Cardiac muscle cell (in vitro differentiated cells and primary cell): ENCODE data around the gene EXOC6. TPM values are rescaled to one million over a fixed set of nuclear protein-coding genes. Genes with fewer than 3 reads are reported as not detected.
A peak's percentile ranks its signal among the peaks of the same experiment; 100 is the strongest.

Experiments used
- DNase-seq, 2 donors: peaks; one replicate each; pipeline versions ENCODE4 v3.0.0 to v3.0.0-alpha.2; 2010 to 2017; ENCODE audit warnings: low read depth in 1 of 2, low spot score in 1 of 2
- H3K27ac ChIP-seq: fragments of 200-600 bp; sonication (generic); 2 replicates; pipeline ENCODE4 v1.5.1; 2016
- H3K27me3 ChIP-seq: fragments of 200-600 bp; sonication (generic); 2 replicates; pipeline ENCODE4 v1.6.0; 2016; ENCODE audit warnings: control low read depth
- H3K36me3 ChIP-seq: fragments of 200-600 bp; sonication (generic); 2 replicates; pipeline ENCODE4 v1.5.1; 2016; ENCODE audit warnings: control low read depth
- H3K4me1 ChIP-seq: fragments of 200-600 bp; sonication (generic); 2 replicates; pipeline ENCODE4 v1.8.1; 2017; ENCODE audit warnings: low read depth, mild to moderate bottlenecking, mixed run types
- H3K4me3 ChIP-seq: fragments of 200-600 bp; sonication (generic); 2 replicates; pipeline ENCODE4 v1.5.1; 2016; ENCODE audit warnings: mild to moderate bottlenecking
- H3K9me3 ChIP-seq: fragments of 200-600 bp; sonication (generic); 2 replicates; pipeline ENCODE4 v1.5.1; 2017; ENCODE audit warnings: low read depth, mild to moderate bottlenecking, control low read depth
- CTCF ChIP-seq: IDR thresholded peaks from 2 replicates; pipeline ENCODE4 v1.5.1; 2012; ENCODE audit warnings: low read depth, mild to moderate bottlenecking, low read length
- polyA plus RNA-seq: library from polyadenylated mRNA; unstranded; fragments of >200 nt; fragmentation: Nextera tagmentation; extraction: Ambion mirVana; gene quantifications from 2 replicates; pipeline ENCODE4 v1.2.1, GENCODE V29; 2016
- total RNA-seq: library from RNA; depleted of rRNA; stranded (reverse); fragments of >200 nt; gene quantifications from 2 replicates; pipeline ENCODE4 v1.2.3, GENCODE V29; 2016

EXOC6 gene
- total and polyA plus RNA-seq, 2 experiments from 2014 or later: 5.7 to 6.3 TPM

- Histone ChIP-seq H3K4me3 (no peak overlapping the region), H3K27me3 (peaks cover 16% of the 10 kb centered on the region), H3K4me1 (peaks cover 6% of the 10 kb centered on the region), H3K9me3 (no peaks in the 10 kb centered on the region), H3K27ac (no peak overlapping the region), H3K36me3 (no peaks in the 10 kb centered on the region)
- peak; percentile 87 for TF ChIP-seq CTCF
- DNase-seq: peak; percentile 63 to 67
These were observed 232.2 kb downstream of the EXOC6 start for GRCh38 chr10:93080350-93081046.

- TF ChIP-seq CTCF: no peak
- no peak overlapping the region for H3K4me3 ChIP-seq
- no peaks in the 10 kb centered on the region for H3K36me3 ChIP-seq
- DNase-seq: no peak
- peaks cover 8% of the 10 kb centered on the region for H3K27me3 ChIP-seq
- H3K9me3 ChIP-seq: no peaks in the 10 kb centered on the region
- no peak overlapping the region for H3K27ac ChIP-seq
- peaks cover 6% of the 10 kb centered on the region for H3K4me1 ChIP-seq
These were observed 233.0 kb downstream of the EXOC6 start for GRCh38 chr10:93081318-93081717.

GRCh38 chr10:93081834-93082233 is 233.5 kb downstream of the EXOC6 start:
- Histone ChIP-seq H3K4me3 (no peak overlapping the region), H3K27ac (no peak overlapping the region), H3K27me3 (peaks cover 2% of the 10 kb centered on the region), H3K9me3 (no peaks in the 10 kb centered on the region), H3K36me3 (no peaks in the 10 kb centered on the region), H3K4me1 (peaks cover 6% of the 10 kb centered on the region)
- no peak for TF ChIP-seq CTCF
- no peak for DNase-seq

GRCh38 chr10:93083743-93084539 is 235.6 kb downstream of the EXOC6 start:
- no peak overlapping the region for H3K27ac ChIP-seq
- H3K9me3 ChIP-seq: no peaks in the 10 kb centered on the region
- no peak overlapping the region for H3K4me3 ChIP-seq
- DNase-seq: no peak
- H3K27me3 ChIP-seq: no peaks in the 10 kb centered on the region
- no peaks in the 10 kb centered on the region for H3K4me1 ChIP-seq
- H3K36me3 ChIP-seq: no peaks in the 10 kb centered on the region
- no peak for TF ChIP-seq CTCF

- no peaks in the 10 kb centered on the region for H3K27me3 ChIP-seq
- no peak for TF ChIP-seq CTCF
- no peak for DNase-seq
These were observed 237.0 kb downstream of the EXOC6 start for GRCh38 chr10:93085272-93085859.

More at GRCh38 chr10:93085272-93085859, 237.0 kb downstream of the EXOC6 start:
- H3K9me3 ChIP-seq: no peaks in the 10 kb centered on the region
- no peaks in the 10 kb centered on the region for H3K36me3 ChIP-seq
- H3K27ac ChIP-seq: no peak overlapping the region
- no peak overlapping the region for H3K4me3 ChIP-seq
- no peaks in the 10 kb centered on the region for H3K4me1 ChIP-seq
